ENCODE data around the gene LY6G6C.
A peak's percentile ranks its signal among the peaks of the same experiment; 100 is the strongest.

The LY6G6C gene

GRCh38 chr6:31721351-31722020, at the start of gene LY6G6C:
TSS of gene LY6G6C (minus strand) at chr6:31721746. CDS start at chr6:31721679, 67 bp downstream.
- DNase-seq (ENCODE audit: low read depth in 2 of 2) = no peak

- no peak for DNase-seq (ENCODE audit: low read depth in 2 of 2)
Observed at GRCh38 chr6:31770860-31771259, 49.3 kb upstream of the LY6G6C start.

GRCh38 chr6:31769684-31770371, 48.3 kb upstream of the LY6G6C start:
- DNase-seq (ENCODE audit: low read depth in 2 of 2) = peak; percentile 61 to 73

GRCh38 chr6:31768363-31769257, 47.1 kb upstream of the LY6G6C start:
- DNase-seq (ENCODE audit: low read depth in 2 of 2) = no peak

GRCh38 chr6:31767096-31767645, 45.6 kb upstream of the LY6G6C start:
- no peak for DNase-seq (ENCODE audit: low read depth in 2 of 2)

GRCh38 chr6:31765910-31766794, 44.6 kb upstream of the LY6G6C start:
- DNase-seq (ENCODE audit: low read depth in 2 of 2) = no peak

GRCh38 chr6:31765559-31765909, 44.0 kb upstream of the LY6G6C start:
- no peak for DNase-seq (ENCODE audit: low read depth in 2 of 2)

GRCh38 chr6:31764198-31764597, 42.7 kb upstream of the LY6G6C start:
- DNase-seq (ENCODE audit: low read depth in 2 of 2) = no peak

- DNase-seq (ENCODE audit: low read depth in 2 of 2) = no peak
Observed at GRCh38 chr6:31763619-31763940, 42.0 kb upstream of the LY6G6C start.

- no peak for DNase-seq (ENCODE audit: low read depth in 2 of 2)
Observed at GRCh38 chr6:31762878-31763618, 41.5 kb upstream of the LY6G6C start.

- DNase-seq (ENCODE audit: low read depth in 2 of 2) = no peak
Observed at GRCh38 chr6:31762356-31762755, 40.8 kb upstream of the LY6G6C start, which contains the start of gene SAPCD1. TSS of gene SAPCD1 (plus strand) at chr6:31762656. CDS start at chr6:31763055, 399 bp downstream.

- no peak for DNase-seq (ENCODE audit: low read depth in 2 of 2)
Observed at GRCh38 chr6:31761343-31761742, 39.8 kb upstream of the LY6G6C start.

- no peak for DNase-seq (ENCODE audit: low read depth in 2 of 2)
Observed at GRCh38 chr6:31760790-31761189, 39.2 kb upstream of the LY6G6C start.

GRCh38 chr6:31758281-31758680, 36.7 kb upstream of the LY6G6C start:
- DNase-seq (ENCODE audit: low read depth in 2 of 2) = no peak

- no peak for DNase-seq (ENCODE audit: low read depth in 2 of 2)
Observed at GRCh38 chr6:31752739-31753319, 31.3 kb upstream of the LY6G6C start.

GRCh38 chr6:31750411-31751022, 29.0 kb upstream of the LY6G6C start:
- DNase-seq (ENCODE audit: low read depth in 2 of 2) = no peak

GRCh38 chr6:31749301-31750036, 27.9 kb upstream of the LY6G6C start:
- no peak for DNase-seq (ENCODE audit: low read depth in 2 of 2)

- DNase-seq (ENCODE audit: low read depth in 2 of 2) = no peak
Observed at GRCh38 chr6:31744422-31744821, 22.9 kb upstream of the LY6G6C start.

GRCh38 chr6:31742894-31743293, 21.3 kb upstream of the LY6G6C start:
- DNase-seq (ENCODE audit: low read depth in 2 of 2) = no peak

Measured in stimulated activated CD4-positive, alpha-beta T cell treated with anti-CD3 and anti-CD28 coated beads, Interleukin-12 subunit alpha, Interleukin-12 subunit beta, amount 100 ng/mL, for 24 hours (primary cell).